ENCODE results near the gene STXBP4.

GRCh38 chr17:55168958-55169687, 200.6 kb downstream of the STXBP4 start:
- TF ChIP-seq CTCF (optimal IDR thresholded peaks at IDR 0.05 in 1 of 3, IDR thresholded peaks at IDR 0.05 in 1 of 3, conservative IDR thresholded peaks at IDR 0.05 in 1 of 3; ENCODE audit: extremely low read depth in 1 of 3, insufficient read depth in 2 of 3, low read length in 3 of 3): no peak
- TF ChIP-seq EZH2 (IDR thresholded peaks at IDR 0.05; ENCODE audit: low read length): no peak
